GM21526 (cell line): ENCODE data around the gene PPP1R14C.

Experiments
- ATAC-seq: cut with Tn5 transposase; IDR thresholded peaks from one replicate; pipeline ENCODE4 v1.9.1; 2021; ENCODE audit warnings: moderate library complexity; ENCODE audit not compliant: unreplicated experiment, low FRiP score

The PPP1R14C gene

GRCh38 chr6:150243620-150244314, 100.9 kb downstream of the PPP1R14C start:
- ATAC-seq, result no peak

DNA sequence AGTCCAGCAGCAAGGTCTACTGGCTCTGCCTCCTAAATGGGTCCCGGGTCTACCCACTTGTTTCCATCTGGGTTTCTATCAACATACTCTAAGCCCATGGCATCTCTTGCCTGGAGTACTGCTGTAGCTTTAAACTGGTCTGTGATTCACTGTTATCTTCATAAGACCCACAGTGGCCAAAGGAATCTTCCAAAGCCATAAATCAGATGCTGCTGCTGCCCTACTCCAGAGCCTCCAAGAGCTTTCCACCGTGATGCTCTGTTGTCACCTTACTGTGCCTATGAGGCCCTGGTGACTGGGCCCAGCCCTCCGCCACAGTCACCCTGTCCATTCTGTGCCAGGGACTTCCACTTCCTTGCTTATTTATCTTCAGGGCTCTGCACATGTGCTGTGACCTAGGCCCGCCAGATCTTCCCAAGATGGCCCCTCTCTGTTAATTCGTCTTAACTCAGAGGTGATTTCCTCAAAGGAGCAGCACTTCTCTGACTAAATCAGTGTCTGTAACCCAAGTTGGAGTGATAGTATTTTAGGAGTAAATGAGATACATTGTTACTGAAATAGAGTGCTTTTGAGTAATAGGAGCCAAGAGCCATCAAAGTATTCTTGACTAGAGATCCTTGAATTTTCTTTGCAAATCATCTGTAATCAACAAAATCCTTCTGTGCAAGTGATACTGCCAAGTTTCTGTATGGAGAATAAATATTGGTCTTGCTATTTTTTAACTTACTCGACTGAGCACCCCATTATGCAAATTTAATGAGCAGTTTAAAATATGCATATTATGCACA, 102.5 kb downstream of the PPP1R14C start:
- ATAC-seq, result no peak

- no peak for ATAC-seq
These were observed 105.0 kb downstream of the PPP1R14C start for GRCh38 chr6:150247803-150248202.

DNA sequence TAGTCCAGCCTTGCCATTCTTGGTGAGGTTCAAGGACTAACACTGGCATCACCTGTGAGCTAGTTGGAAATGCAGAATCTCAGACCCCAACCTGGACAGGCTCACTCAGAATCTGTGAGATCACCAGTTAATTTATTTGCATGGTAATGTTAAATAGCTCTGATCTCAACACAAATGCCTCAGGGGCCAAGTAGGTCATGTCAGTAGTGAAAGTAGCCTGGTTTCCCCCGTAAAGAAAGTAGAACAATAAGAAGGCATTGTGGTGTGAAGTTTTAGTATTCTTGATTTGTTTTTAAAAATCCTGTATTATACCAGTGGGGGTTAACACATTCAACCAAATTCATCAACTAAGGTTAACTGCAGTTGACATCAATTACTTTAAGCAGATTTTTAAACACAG, 105.5 kb downstream of the PPP1R14C start:
- no peak for ATAC-seq

DNA sequence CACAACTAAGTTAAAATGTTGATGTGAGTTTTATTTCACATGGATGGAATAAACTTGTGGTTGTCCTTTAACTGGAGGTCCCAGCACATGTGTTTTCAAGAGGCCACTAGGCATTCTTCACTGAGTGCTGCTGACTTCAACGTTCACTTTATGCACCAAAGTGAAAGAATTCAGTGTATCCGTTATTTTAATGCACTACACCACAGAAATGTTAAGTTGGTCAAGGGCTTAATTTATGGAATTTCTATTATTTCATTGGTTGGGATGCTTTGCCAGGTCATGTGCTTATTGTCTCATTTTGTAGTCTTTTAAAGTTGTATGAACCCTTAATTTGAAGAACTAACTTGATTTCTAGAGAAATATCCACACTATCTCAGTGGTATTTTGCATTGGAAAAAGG, 106.4 kb downstream of the PPP1R14C start:
- no peak for ATAC-seq

GRCh38 chr6:150250826-150251225, 108.0 kb downstream of the PPP1R14C start:
- ATAC-seq, result no peak

DNA sequence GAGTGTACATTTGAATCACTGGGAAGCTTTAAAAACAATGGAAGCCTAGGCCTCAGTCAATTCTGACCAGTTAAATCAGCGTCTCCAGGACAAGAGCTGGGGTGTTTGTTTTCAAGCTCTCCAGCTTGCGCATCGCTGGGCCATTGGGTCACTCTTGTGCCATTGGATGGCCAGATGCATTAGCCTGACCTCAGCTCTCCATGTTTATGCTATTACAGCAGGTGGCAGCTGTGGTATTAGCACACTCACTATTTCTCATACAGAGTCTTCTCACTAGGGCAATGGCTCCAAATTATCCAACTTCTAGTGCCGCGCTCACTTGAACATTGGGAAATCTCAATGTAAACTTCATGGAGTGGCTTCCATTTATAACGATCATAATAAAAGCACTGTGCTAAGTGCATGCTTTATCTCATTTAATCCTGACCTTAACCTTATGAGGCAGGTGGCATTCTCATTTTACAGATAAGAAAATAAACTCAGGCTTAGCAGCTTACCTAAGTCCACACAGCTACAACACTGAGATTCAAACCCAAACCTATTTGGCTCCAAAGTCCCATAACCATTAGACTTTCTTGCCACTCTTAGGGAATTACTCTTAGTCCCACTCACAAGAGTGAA, 108.8 kb downstream of the PPP1R14C start:
- no peak for ATAC-seq

DNA sequence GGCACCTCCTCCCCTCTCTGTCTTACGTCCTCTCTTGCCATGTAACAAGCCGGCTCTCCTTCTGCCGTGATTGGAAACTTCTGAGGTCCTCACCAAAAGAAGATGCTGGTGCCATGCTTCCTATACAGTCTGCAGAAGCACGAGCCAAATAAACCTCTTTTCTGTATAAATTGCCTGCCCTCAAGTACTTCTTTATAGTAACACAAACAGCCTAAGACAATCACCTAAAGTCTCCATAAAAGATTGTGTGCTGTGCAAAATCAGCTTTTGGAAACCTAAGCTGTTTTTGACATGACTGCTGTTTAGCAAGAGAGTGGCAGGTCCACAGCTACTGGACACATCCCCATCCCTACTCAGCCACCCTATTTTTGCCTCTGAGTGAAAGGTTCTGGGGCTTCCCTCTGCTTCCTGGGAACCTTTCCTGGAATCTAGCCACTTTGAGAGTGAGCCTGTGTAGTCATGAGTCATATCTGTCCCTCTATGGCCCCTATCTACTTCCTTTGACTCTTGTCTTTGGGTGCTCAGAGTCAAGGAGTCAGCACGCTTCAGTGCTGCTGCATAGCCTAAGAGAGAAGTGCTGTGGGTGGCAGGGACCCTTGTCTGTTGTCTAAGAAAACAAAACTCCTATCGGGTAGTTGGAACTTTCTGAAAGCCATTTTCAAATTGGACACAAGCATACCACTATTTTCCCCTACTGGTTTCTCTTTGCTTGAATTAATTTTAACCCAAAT, 110.0 kb downstream of the PPP1R14C start:
- ATAC-seq, result no peak

- no peak for ATAC-seq
These were observed 110.6 kb downstream of the PPP1R14C start for GRCh38 chr6:150253489-150253888.

- no peak for ATAC-seq
These were observed 111.9 kb downstream of the PPP1R14C start for GRCh38 chr6:150254770-150255169.

- ATAC-seq, result no peak
These were observed 113.0 kb downstream of the PPP1R14C start for GRCh38 chr6:150255840-150256239.

GRCh38 chr6:150256618-150257272, 113.9 kb downstream of the PPP1R14C start:
- no peak for ATAC-seq

GRCh38 chr6:150258381-150258780, 115.5 kb downstream of the PPP1R14C start:
- no peak for ATAC-seq

GRCh38 chr6:150260931-150261330, 118.1 kb downstream of the PPP1R14C start:
- ATAC-seq, result no peak

DNA sequence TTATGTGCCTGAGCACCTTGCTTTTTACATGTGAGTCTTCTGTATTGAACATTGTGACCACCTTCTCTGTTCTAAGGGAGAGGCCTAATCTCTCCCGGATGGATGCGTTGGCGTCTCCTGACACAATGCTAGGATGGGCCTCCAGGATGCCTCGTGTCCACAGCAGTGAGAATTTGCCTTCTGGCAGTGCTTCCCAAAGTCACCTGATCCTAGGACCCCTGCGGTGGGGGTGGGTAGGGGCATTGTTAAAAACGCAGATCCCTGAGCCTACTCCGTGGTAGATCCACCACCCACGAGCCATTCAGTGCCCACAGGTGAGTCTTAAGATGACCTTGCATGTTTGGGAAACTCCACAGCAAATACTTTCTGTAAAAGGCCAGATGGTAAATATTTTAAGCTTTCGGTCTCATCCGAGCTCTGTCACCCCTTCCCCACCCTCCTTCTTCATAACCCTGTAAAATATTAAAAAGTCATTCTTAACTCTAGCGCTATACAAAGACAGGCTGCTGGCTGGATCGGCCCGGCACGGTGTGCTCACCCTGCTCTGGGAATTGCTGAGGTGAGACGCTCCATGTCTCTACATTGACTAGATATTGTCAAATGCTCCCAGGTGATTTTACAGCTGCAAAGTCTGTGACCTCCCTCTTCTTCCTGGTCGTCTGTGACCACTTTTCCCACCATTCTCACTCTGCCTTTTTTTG, 119.3 kb downstream of the PPP1R14C start:
- ATAC-seq, result no peak

- no peak for ATAC-seq
These were observed 121.0 kb downstream of the PPP1R14C start for GRCh38 chr6:150263765-150264404.

- no peak for ATAC-seq
These were observed 123.5 kb downstream of the PPP1R14C start for GRCh38 chr6:150266309-150266708.

- ATAC-seq, result no peak
These were observed 124.3 kb downstream of the PPP1R14C start for GRCh38 chr6:150266963-150267685.
